ENCODE measurements around the gene TSPY4.
"Not testable (repeated sequence)": the region's sequence is repeated elsewhere in the genome, so short reads cannot be mapped to it uniquely, and the experiment has no call there.

Gene TSPY4
- total RNA-seq: 0 reads per million in 2 experiments

- DNase-seq (ENCODE audit: low read depth): not testable (repeated sequence)
Observed at GRCh38 chrY:9337164-9337563, at the start of gene TSPY4. TSPY4 (plus strand) TSS chrY:9337464; CDS start chrY:9337510, 46 bp downstream.

- no peak for DNase-seq (ENCODE audit: low read depth)
Observed at GRCh38 chrY:9320996-9321395, 16.3 kb upstream of the TSPY4 start.

- not testable (repeated sequence) for DNase-seq (ENCODE audit: low read depth)
Observed at GRCh38 chrY:9357497-9357896, 20.2 kb downstream of the TSPY4 start, which contains the start of gene TSPY8. TSPY8 (plus strand) TSS chrY:9357797; CDS start chrY:9357843, 46 bp downstream.

Measured in T follicular helper cell (primary cell).